Measurements from ENCODE around the gene CPN2.

CPN2 gene

GRCh38 chr3:194326968-194327217, 24.2 kb downstream of the CPN2 start:
- DNase-seq, result no peak

- DNase-seq, result no peak
Observed at GRCh38 chr3:194326192-194326967, 24.7 kb downstream of the CPN2 start.

- no peak for DNase-seq
Observed at GRCh38 chr3:194325424-194326153, 25.5 kb downstream of the CPN2 start.

GRCh38 chr3:194324823-194325327, 26.3 kb downstream of the CPN2 start:
- DNase-seq, result no peak

GRCh38 chr3:194323785-194324735, 27.1 kb downstream of the CPN2 start:
- DNase-seq, result no peak

- DNase-seq, result no peak
Observed at GRCh38 chr3:194322678-194323211, 28.4 kb downstream of the CPN2 start.

GRCh38 chr3:194321693-194322640, 29.2 kb downstream of the CPN2 start:
- no peak for DNase-seq

- DNase-seq, result no peak
Observed at GRCh38 chr3:194320744-194321243, 30.3 kb downstream of the CPN2 start.

- DNase-seq, result no peak
Observed at GRCh38 chr3:194320100-194320499, 31.0 kb downstream of the CPN2 start.

GRCh38 chr3:194318511-194319161, 32.5 kb downstream of the CPN2 start:
- no peak for DNase-seq

- no peak for DNase-seq
Observed at GRCh38 chr3:194316918-194317317, 34.2 kb downstream of the CPN2 start.

GRCh38 chr3:194315965-194316361, 35.2 kb downstream of the CPN2 start:
- no peak for DNase-seq

- DNase-seq, result peak in 1 of 2 experiments; percentile 4
Observed at GRCh38 chr3:194315088-194315964, 35.8 kb downstream of the CPN2 start.

- no peak for DNase-seq
Observed at GRCh38 chr3:194314388-194315068, 36.6 kb downstream of the CPN2 start.

GRCh38 chr3:194313560-194314387, 37.4 kb downstream of the CPN2 start:
- DNase-seq, result no peak

GRCh38 chr3:194312743-194313281, 38.3 kb downstream of the CPN2 start:
- no peak for DNase-seq

GRCh38 chr3:194312186-194312742, 38.9 kb downstream of the CPN2 start:
- no peak for DNase-seq

GRCh38 chr3:194311000-194311399, 40.1 kb downstream of the CPN2 start:
- DNase-seq, result no peak
